ENCODE measurements around the gene ZCCHC12.
A peak's percentile ranks its signal among the peaks of the same experiment; 100 is the strongest.
"Not testable (repeated sequence)": the region's sequence is repeated elsewhere in the genome, so short reads cannot be mapped to it uniquely, and the experiment has no call there.

Gene ZCCHC12

GRCh38 chrX:118823263-118824172 is at the start of gene ZCCHC12:
Gene ZCCHC12, plus strand, starts transcription at chrX:118823824. Its CDS starts 1,421 bp downstream, at chrX:118825245.
- DNase-seq (ENCODE audit: low spot score): peak; percentile 41

- peak; percentile 18 for DNase-seq (ENCODE audit: low spot score)
Observed at GRCh38 chrX:118779581-118779980, 44.0 kb upstream of the ZCCHC12 start.

- DNase-seq (ENCODE audit: low spot score): no peak
Observed at GRCh38 chrX:118780509-118780908, 43.1 kb upstream of the ZCCHC12 start.

- DNase-seq (ENCODE audit: low spot score): no peak
Observed at GRCh38 chrX:118780911-118781310, 42.7 kb upstream of the ZCCHC12 start.

- no peak for DNase-seq (ENCODE audit: low spot score)
Observed at GRCh38 chrX:118795528-118796280, 27.9 kb upstream of the ZCCHC12 start.

- peak; percentile 7 for DNase-seq (ENCODE audit: low spot score)
Observed at GRCh38 chrX:118802857-118803256, 20.8 kb upstream of the ZCCHC12 start.

GRCh38 chrX:118807151-118808017 is 16.2 kb upstream of the ZCCHC12 start:
- DNase-seq (ENCODE audit: low spot score): peak; percentile 25

- not testable (repeated sequence) for DNase-seq (ENCODE audit: low spot score)
Observed at GRCh38 chrX:118817257-118817656, 6.4 kb upstream of the ZCCHC12 start.

GRCh38 chrX:118824173-118824730 is 628 bp downstream of the ZCCHC12 start:
- DNase-seq (ENCODE audit: low spot score): no peak

GRCh38 chrX:118825227-118825626 is 1.6 kb downstream of the ZCCHC12 start:
- no peak for DNase-seq (ENCODE audit: low spot score)

- peak; percentile 77 for DNase-seq (ENCODE audit: low spot score)
Observed at GRCh38 chrX:118839334-118839958, 15.8 kb downstream of the ZCCHC12 start.

GRCh38 chrX:118847676-118848075 is 24.1 kb downstream of the ZCCHC12 start:
- peak; percentile 55 for DNase-seq (ENCODE audit: low spot score)

GRCh38 chrX:118853596-118853995 is 30.0 kb downstream of the ZCCHC12 start:
- DNase-seq (ENCODE audit: low spot score): peak; percentile 19

- DNase-seq (ENCODE audit: low spot score): no peak
Observed at GRCh38 chrX:118855681-118856310, 32.2 kb downstream of the ZCCHC12 start.

- no peak for DNase-seq (ENCODE audit: low spot score)
Observed at GRCh38 chrX:118857006-118857405, 33.4 kb downstream of the ZCCHC12 start.

GRCh38 chrX:118861338-118861737 is 37.7 kb downstream of the ZCCHC12 start:
- no peak for DNase-seq (ENCODE audit: low spot score)

GRCh38 chrX:118862091-118862490 is 38.5 kb downstream of the ZCCHC12 start:
- no peak for DNase-seq (ENCODE audit: low spot score)

- DNase-seq (ENCODE audit: low spot score): no peak
Observed at GRCh38 chrX:118862979-118863378, 39.4 kb downstream of the ZCCHC12 start.

GRCh38 chrX:118864063-118864635 is 40.5 kb downstream of the ZCCHC12 start:
- DNase-seq (ENCODE audit: low spot score): no peak

GRCh38 chrX:118865231-118865630 is 41.6 kb downstream of the ZCCHC12 start:
- DNase-seq (ENCODE audit: low spot score): peak; percentile 21

All from putamen (tissue), 1 donor.